ENCODE results near the gene RGSL1. TPM values are rescaled to one million over a fixed set of nuclear protein-coding genes. Genes with fewer than 3 reads are reported as not detected.

RGSL1 gene
- total RNA-seq, 1 donor from 2014 or later, result not detected

DNA sequence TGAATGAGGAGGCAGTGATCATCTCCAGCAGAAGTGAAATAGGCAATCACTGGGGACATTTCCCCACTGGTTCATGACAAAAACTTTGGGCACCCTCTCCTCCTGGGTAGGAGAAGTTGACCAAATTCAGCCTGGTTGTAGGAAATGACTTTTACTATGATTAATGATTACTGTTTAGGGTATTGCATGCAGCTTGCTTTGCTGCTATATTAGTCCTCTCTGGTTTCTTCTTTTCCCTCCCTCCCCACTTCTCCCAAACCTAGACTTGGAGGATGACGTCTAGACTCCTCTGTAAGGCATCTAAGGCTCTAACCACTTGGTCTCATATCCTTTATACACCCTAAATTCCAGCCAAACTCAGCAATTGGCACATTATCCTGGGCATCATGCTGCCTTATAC is 157.6 kb downstream of the RGSL1 start:
- H3K27me3 Mint-ChIP-seq (ENCODE audit: low read depth), result peaks cover 16% of the 10 kb centered on the region
- TF ChIP-seq, protein P1, sequence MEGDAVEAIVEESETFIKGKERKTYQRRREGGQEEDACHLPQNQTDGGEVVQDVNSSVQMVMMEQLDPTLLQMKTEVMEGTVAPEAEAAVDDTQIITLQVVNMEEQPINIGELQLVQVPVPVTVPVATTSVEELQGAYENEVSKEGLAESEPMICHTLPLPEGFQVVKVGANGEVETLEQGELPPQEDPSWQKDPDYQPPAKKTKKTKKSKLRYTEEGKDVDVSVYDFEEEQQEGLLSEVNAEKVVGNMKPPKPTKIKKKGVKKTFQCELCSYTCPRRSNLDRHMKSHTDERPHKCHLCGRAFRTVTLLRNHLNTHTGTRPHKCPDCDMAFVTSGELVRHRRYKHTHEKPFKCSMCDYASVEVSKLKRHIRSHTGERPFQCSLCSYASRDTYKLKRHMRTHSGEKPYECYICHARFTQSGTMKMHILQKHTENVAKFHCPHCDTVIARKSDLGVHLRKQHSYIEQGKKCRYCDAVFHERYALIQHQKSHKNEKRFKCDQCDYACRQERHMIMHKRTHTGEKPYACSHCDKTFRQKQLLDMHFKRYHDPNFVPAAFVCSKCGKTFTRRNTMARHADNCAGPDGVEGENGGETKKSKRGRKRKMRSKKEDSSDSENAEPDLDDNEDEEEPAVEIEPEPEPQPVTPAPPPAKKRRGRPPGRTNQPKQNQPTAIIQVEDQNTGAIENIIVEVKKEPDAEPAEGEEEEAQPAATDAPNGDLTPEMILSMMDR (IDR thresholded peaks at IDR 0.05; ENCODE audit: unreplicated experiment), result no peak
- H3K9me3 Mint-ChIP-seq, result no peaks in the 10 kb centered on the region
- no peak for DNase-seq (ENCODE audit: low spot score in 2 of 2, unreplicated experiment in 2 of 2)
- H3K4me1 Mint-ChIP-seq, result peaks cover 21% of the 10 kb centered on the region
- no peak overlapping the region for H3K4me3 Mint-ChIP-seq
- H3K36me3 Mint-ChIP-seq, result no peaks in the 10 kb centered on the region
- H3K27ac Mint-ChIP-seq, result no peak overlapping the region

DNA sequence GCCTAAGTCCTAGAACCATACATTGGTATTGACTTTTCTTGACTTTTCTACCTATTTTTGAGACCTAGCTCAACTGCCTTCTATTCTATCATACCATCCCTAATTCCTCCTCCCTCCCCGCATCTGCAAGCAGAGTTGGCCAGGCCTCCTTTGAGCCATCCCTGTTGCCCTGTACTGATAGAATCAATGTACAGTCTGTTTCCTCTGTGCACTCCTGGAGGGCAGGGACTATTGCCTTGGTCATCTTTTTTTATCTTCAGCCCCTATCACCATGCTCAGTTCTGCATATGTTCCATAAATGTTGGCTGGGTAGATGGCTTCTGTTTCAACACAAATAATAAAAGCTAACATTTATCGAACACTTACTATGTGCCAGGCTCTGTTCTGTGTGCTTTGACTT is 158.3 kb downstream of the RGSL1 start:
- Mint-ChIP-seq H3K9me3 (no peaks in the 10 kb centered on the region), H3K4me3 (no peak overlapping the region), H3K4me1 (peaks cover 21% of the 10 kb centered on the region), H3K36me3 (no peaks in the 10 kb centered on the region), H3K27ac (no peak overlapping the region), H3K27me3 (ENCODE audit: low read depth) (peaks cover 16% of the 10 kb centered on the region)
- TF ChIP-seq, protein P1 (IDR thresholded peaks at IDR 0.05; ENCODE audit: unreplicated experiment), result no peak
- DNase-seq (ENCODE audit: low spot score in 2 of 2, unreplicated experiment in 2 of 2), result no peak

DNA sequence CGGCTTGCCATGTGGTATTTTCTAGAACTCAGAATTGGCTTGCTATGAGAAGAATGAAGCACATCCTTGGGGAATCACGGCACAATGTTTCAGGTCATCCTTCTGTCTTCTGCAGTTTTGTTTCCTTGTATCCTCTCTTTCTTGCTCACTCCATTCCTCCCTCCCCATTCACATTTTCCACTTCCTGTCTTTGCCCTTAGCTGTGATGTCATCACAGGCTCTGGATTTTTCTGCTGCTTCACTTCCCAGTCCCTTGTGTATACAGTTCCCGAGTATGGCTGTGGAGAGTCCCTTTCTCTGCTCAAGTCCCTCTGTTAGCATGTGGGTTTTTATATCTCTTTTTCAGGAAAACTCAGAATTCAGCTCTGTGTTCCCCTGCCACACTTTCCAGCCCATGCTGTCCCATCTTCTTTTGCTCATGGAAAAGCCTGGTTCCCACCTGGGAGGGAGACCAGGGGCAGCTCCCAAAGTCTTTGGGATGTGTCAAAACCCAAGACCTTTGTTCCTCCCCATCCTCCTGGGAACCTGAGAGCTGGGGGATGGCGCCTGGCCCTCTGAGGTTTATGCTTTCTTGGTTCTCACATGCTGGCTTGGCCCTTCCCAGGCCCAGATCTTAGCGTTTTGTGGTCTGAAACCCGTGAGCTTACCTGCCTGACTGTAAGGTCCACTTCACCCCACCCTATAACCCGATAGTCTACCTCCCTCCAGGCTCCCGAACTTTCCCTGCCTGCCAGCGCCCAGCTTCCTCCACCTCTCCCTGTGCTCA is 159.1 kb downstream of the RGSL1 start:
- no peaks in the 10 kb centered on the region for H3K36me3 Mint-ChIP-seq
- H3K27ac Mint-ChIP-seq, result no peak overlapping the region
- no peaks in the 10 kb centered on the region for H3K9me3 Mint-ChIP-seq
- no peak overlapping the region for H3K4me3 Mint-ChIP-seq
- peaks cover 20% of the 10 kb centered on the region for H3K4me1 Mint-ChIP-seq
- DNase-seq (ENCODE audit: low spot score in 2 of 2, unreplicated experiment in 2 of 2), result no peak
- peaks cover 17% of the 10 kb centered on the region for H3K27me3 Mint-ChIP-seq (ENCODE audit: low read depth)
- TF ChIP-seq, protein P1 (IDR thresholded peaks at IDR 0.05; ENCODE audit: unreplicated experiment), result no peak

Other genes starting within 250 kb of the RGSL1 start
- 264 to 277 TPM (median 266 TPM) in 3 replicates for gene GLUL, start 58.4 kb upstream of the RGSL1 start, total RNA-seq
- not detected in 3 replicates for gene TEDDM1, start 49.5 kb upstream of the RGSL1 start, total RNA-seq
- gene RNASEL, start 139.1 kb downstream of the RGSL1 start, total RNA-seq, result 4.5 to 5.6 TPM (median 4.6 TPM) in 3 replicates
- gene RGS16, start 154.2 kb downstream of the RGSL1 start, total RNA-seq, result 0.55 to 0.99 TPM (median 0.74 TPM) in 3 replicates
- not detected in 3 replicates for gene RGS8, start 234.4 kb downstream of the RGSL1 start, total RNA-seq

Measured in mesothelial cell of epicardium (in vitro differentiated cells).